ENCODE results near the gene ZGRF1. TPM values are rescaled to one million over a fixed set of nuclear protein-coding genes. Genes with fewer than 3 reads are reported as not detected.

The ZGRF1 gene
- total and polyA plus RNA-seq, 2 donors (not counting 1 experiment from before 2014, with no cell fraction given): 4.6 to 13.0 TPM

- Histone ChIP-seq H3K79me2 (ENCODE audit: control insufficient read depth, insufficient read depth, low read length) (no peaks in the 10 kb centered on the region), H3K4me3 (ENCODE audit: control extremely low read depth in 1 of 5, extremely low read depth in 1 of 5, insufficient read depth in 1 of 5, low read depth in 2 of 5, low read length in 4 of 5) (no peak overlapping the region), H3K9ac (ENCODE audit: low read length) (no peak overlapping the region), H3K4me1 (ENCODE audit: control insufficient read depth in 2 of 2, insufficient read depth in 2 of 2, low read length in 2 of 2) (no peaks in the 10 kb centered on the region), H3K9me3 (ENCODE audit: control extremely low read depth in 1 of 3, control insufficient read depth in 2 of 3, insufficient read depth in 1 of 3, low read length in 2 of 3) (no peaks in the 10 kb centered on the region), H4K20me1 (ENCODE audit: control insufficient read depth, insufficient read depth, low read length, poor library complexity, severe bottlenecking) (no peaks in the 10 kb centered on the region), H3K27me3 (replicated peaks in 1 of 4; ENCODE audit: control extremely low read depth in 1 of 4, control insufficient read depth in 3 of 4, insufficient read depth in 4 of 4, low read length in 3 of 4) (peaks cover 0 to 3% (median 1%) of the 10 kb centered on the region in 4 experiments), H2AFZ (ENCODE audit: insufficient read depth, low read depth, low read length, poor library complexity, severe bottlenecking) (no peak overlapping the region), H3K4me2 (replicated peaks; ENCODE audit: low read depth, low read length, poor library complexity, severe bottlenecking) (no peak overlapping the region), H3K27ac (ENCODE audit: low read length in 2 of 2) (no peak overlapping the region), H3K36me3 (replicated peaks in 1 of 2; ENCODE audit: control extremely low read depth in 1 of 2, control insufficient read depth in 1 of 2, extremely low read depth in 1 of 2, insufficient read depth in 2 of 2, low read length in 1 of 2) (no peaks in the 10 kb centered on the region)
- Mint-ChIP-seq H3K9me3 (ENCODE audit: insufficient read depth) (no peaks in the 10 kb centered on the region), H3K4me1 (no peaks in the 10 kb centered on the region), H3K27ac (no peak overlapping the region), H3K27me3 (peaks cover 19% of the 10 kb centered on the region), H3K4me3 (no peak overlapping the region)
- CTCF ChIA-PET: interaction anchor here (0.7 to 5.4 kb wide), 2 partner anchors 8 to 10 kb away, joined by 3 to 28 read pairs; no protein-coding TSS in a partner anchor
- 80% methylated on average over 1 of the region's 3 CpGs for WGBS (ENCODE audit: insufficient coverage)
- DNase-seq (no peak), ATAC-seq (ENCODE audit: low read depth) (no peak)
- no peak for TF ChIP-seq EZH2 (IDR thresholded peaks at IDR 0.05; ENCODE audit: borderline replicate concordance, insufficient read depth, low read depth, low read length, poor library complexity, severe bottlenecking)
- TF ChIP-seq, protein P1, sequence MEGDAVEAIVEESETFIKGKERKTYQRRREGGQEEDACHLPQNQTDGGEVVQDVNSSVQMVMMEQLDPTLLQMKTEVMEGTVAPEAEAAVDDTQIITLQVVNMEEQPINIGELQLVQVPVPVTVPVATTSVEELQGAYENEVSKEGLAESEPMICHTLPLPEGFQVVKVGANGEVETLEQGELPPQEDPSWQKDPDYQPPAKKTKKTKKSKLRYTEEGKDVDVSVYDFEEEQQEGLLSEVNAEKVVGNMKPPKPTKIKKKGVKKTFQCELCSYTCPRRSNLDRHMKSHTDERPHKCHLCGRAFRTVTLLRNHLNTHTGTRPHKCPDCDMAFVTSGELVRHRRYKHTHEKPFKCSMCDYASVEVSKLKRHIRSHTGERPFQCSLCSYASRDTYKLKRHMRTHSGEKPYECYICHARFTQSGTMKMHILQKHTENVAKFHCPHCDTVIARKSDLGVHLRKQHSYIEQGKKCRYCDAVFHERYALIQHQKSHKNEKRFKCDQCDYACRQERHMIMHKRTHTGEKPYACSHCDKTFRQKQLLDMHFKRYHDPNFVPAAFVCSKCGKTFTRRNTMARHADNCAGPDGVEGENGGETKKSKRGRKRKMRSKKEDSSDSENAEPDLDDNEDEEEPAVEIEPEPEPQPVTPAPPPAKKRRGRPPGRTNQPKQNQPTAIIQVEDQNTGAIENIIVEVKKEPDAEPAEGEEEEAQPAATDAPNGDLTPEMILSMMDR (IDR thresholded peaks at IDR 0.05): no peak
- intact Hi-C loops (cut with micrococcal nuclease): no loop called here
- POLR2A ChIA-PET: no interaction called here
Measured at GRCh38 chr4:112532267-112532666, 104.4 kb downstream of the ZGRF1 start.

DNA sequence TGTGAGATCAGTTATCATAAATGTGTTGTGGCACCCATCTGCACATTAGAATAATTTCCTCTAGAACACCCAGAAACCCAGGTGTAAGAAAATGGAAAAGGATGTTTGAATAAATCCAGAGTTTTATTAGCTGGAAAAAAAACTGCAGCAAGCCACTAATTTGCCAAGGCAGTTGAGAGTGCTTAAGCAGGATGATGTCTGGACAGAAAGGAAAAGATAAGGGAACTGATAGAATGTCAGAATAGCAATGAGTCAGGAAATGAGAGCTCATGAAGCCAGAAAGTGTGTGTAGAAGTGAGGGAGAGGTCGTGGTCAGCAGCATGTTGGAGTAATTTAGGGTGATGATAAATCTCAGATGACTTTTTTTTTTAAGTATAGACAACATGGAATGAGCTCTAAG is 105.6 kb downstream of the ZGRF1 start:
- Histone ChIP-seq H3K79me2 (ENCODE audit: control insufficient read depth, insufficient read depth, low read length) (no peaks in the 10 kb centered on the region), H3K4me1 (ENCODE audit: control insufficient read depth in 2 of 2, insufficient read depth in 2 of 2, low read length in 2 of 2) (no peaks in the 10 kb centered on the region), H3K9me3 (ENCODE audit: control extremely low read depth in 1 of 3, control insufficient read depth in 2 of 3, insufficient read depth in 1 of 3, low read length in 2 of 3) (no peaks in the 10 kb centered on the region), H3K36me3 (replicated peaks in 1 of 2; ENCODE audit: control extremely low read depth in 1 of 2, control insufficient read depth in 1 of 2, extremely low read depth in 1 of 2, insufficient read depth in 2 of 2, low read length in 1 of 2) (no peaks in the 10 kb centered on the region), H3K27ac (ENCODE audit: low read length in 2 of 2) (no peak overlapping the region), H3K4me3 (ENCODE audit: control extremely low read depth in 1 of 5, extremely low read depth in 1 of 5, insufficient read depth in 1 of 5, low read depth in 2 of 5, low read length in 4 of 5) (no peak overlapping the region), H2AFZ (ENCODE audit: insufficient read depth, low read depth, low read length, poor library complexity, severe bottlenecking) (no peak overlapping the region), H3K27me3 (replicated peaks in 1 of 4; ENCODE audit: control extremely low read depth in 1 of 4, control insufficient read depth in 3 of 4, insufficient read depth in 4 of 4, low read length in 3 of 4) (peaks cover 0 to 3% (median 1%) of the 10 kb centered on the region in 4 experiments), H3K9ac (ENCODE audit: low read length) (no peak overlapping the region), H3K4me2 (replicated peaks; ENCODE audit: low read depth, low read length, poor library complexity, severe bottlenecking) (no peak overlapping the region), H4K20me1 (ENCODE audit: control insufficient read depth, insufficient read depth, low read length, poor library complexity, severe bottlenecking) (no peaks in the 10 kb centered on the region)
- intact Hi-C loops (cut with micrococcal nuclease): no loop called here
- no peak overlapping the region for H3K4me3 Mint-ChIP-seq
- H3K27me3 Mint-ChIP-seq: peaks cover 24% of the 10 kb centered on the region
- H3K9me3 Mint-ChIP-seq (ENCODE audit: insufficient read depth): no peaks in the 10 kb centered on the region
- WGBS (ENCODE audit: insufficient coverage): no CpG with 5 or more reads among the region's 1 CpG
- ATAC-seq (ENCODE audit: low read depth) (no peak), DNase-seq (no peak)
- H3K27ac Mint-ChIP-seq: no peak overlapping the region
- POLR2A ChIA-PET: interaction anchor here (0.5 kb wide), 1 partner anchor 24 kb away, joined by 3 read pairs; no protein-coding TSS in a partner anchor
- no peaks in the 10 kb centered on the region for H3K4me1 Mint-ChIP-seq
- TF ChIP-seq, protein P1 (IDR thresholded peaks at IDR 0.05): no peak
- TF ChIP-seq EZH2 (IDR thresholded peaks at IDR 0.05; ENCODE audit: borderline replicate concordance, insufficient read depth, low read depth, low read length, poor library complexity, severe bottlenecking): no peak
- CTCF ChIA-PET: no interaction called here

Measured in B cell (primary cell).